Loucy (cell line): ENCODE results near the gene ALAS1.

Source experiments
- CTCF ChIP-seq: fragments of 200-600 bp; sonication (generic); conservative IDR thresholded peaks from 2 replicates; pipeline ENCODE4 v1.5.1; 2014; ENCODE audit warnings: mild to moderate bottlenecking, antibody characterized with exemption, low read length
- EZH2phosphoT487 ChIP-seq: fragments of 200-600 bp; IDR thresholded peaks from 2 replicates; pipeline ENCODE4 v1.6.1; 2018; ENCODE audit warnings: antibody characterized with exemption, mild to moderate bottlenecking, moderate library complexity, borderline replicate concordance

- no peak for TF ChIP-seq CTCF
- no peak for TF ChIP-seq EZH2phosphoT487
Measured at GRCh38 chr3:52173101-52173500, 24.9 kb upstream of the ALAS1 start.
